Measurements from ENCODE around the gene OPN3. TPM values are rescaled to one million over a fixed set of nuclear protein-coding genes. Genes with fewer than 3 reads are reported as not detected.

The OPN3 gene
- polyA plus RNA-seq, 4 donors: 38.3 to 53.2 (median 41.9) TPM

DNA sequence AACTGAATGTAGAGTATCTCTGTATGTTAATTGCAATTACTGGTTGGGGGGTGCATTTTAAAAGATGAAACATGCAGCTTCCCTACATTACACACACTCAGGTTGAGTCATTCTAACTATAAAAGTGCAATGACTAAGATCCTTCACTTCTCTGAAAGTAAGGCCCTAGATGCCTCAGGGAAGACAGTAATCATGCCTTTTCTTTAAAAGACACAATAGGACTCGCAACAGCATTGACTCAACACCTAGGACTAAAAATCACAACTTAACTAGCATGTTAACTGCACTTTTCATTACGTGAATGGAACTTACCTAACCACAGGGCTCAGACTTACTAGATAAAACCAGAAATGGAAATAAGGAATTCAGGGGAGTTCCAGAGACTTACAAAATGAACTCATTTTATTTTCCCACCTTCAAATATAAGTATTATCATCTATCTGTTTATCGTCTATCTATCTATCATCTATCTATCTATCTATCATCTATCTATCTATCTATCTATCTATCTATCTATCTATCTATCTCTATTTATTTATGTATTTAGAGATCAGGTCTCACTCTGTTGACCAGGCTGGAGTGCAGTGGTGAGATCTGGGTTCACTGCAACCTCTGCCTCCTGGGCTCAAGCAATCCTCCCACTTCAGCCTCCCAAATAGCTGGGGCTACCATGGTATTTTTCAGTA lies 47.8 kb downstream of the OPN3 start:
- DNase-seq (ENCODE audit: low read depth in 4 of 4, low spot score in 2 of 4): no peak

DNA sequence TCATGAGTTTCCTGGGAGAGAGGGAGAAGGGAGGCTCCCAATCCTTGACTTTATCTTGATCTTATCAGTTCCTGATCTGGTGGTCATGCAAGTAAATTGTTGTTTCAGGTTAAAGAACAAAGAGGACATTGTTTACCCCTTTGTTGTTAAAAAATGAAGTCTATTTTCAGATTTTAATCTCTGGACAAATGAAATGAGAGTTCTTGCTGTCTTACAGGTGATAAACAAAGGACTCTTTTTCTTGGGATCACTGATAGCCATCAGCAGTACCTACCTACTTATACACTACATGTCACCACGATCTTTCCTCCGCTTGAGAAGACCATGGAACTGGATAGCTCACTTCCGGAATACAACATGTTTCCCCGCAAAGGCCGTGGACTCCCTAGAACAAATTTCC lies 48.4 kb downstream of the OPN3 start:
- DNase-seq (ENCODE audit: low read depth in 4 of 4, low spot score in 2 of 4): no peak

DNA sequence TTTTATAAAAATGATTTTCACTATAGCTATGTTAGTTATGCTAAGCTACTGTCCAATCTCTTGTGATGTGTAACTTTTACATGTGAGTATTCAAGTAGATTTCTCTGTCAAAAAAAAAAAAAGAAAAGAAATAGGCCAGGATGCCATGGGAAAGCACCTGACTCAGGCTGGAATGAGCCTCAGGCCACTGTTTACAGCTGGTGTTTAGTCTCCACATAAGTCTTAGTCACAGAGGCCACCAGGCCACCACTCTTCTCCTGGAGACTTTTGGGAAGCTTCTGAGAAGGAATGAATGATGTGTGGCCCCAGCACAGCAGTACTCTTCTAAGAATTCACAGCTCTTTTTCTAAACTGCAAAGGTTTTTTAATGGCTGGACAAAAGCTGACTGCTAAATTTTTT lies 48.9 kb downstream of the OPN3 start:
- no peak for DNase-seq (ENCODE audit: low read depth in 4 of 4, low spot score in 2 of 4)

DNA sequence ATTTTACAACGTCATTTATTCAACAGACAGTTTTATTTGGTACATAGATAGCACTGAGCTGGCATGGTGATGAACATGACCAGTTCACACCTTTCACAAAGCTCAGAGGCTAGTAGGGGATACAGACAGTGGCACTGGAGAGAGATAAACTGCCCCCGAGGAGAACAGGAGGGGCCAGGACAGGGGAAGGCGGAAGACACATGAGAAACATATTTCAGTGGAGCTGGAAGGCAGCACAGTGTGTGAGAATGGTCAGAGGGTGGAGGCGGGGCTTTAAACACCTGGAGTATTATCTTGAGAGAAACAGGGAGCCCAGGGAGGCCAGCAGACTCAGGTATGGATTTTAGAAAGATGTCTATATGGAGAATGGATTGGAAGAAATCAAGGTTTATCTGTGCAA lies 49.5 kb downstream of the OPN3 start:
- no peak for DNase-seq (ENCODE audit: low read depth in 4 of 4, low spot score in 2 of 4)

DNA sequence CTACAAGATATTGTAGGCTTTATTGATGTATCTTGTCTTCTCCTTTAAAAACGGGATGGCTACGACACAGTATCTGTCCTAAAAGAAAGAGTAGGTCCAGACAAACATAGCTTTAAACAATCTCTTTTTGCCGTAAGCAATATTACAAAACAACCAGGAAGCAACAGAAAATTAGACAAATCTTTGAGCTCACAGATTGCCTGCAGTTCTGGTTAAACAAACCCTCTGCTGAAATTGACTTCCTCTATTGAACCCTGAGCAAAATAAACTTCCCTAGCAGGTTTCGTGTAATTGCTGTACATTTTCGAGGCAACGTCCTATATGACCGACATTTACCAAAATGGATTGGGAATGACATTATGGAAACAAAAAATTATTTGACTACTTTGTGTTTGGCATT lies 50.6 kb downstream of the OPN3 start:
- DNase-seq (ENCODE audit: low read depth in 4 of 4, low spot score in 2 of 4): no peak

DNA sequence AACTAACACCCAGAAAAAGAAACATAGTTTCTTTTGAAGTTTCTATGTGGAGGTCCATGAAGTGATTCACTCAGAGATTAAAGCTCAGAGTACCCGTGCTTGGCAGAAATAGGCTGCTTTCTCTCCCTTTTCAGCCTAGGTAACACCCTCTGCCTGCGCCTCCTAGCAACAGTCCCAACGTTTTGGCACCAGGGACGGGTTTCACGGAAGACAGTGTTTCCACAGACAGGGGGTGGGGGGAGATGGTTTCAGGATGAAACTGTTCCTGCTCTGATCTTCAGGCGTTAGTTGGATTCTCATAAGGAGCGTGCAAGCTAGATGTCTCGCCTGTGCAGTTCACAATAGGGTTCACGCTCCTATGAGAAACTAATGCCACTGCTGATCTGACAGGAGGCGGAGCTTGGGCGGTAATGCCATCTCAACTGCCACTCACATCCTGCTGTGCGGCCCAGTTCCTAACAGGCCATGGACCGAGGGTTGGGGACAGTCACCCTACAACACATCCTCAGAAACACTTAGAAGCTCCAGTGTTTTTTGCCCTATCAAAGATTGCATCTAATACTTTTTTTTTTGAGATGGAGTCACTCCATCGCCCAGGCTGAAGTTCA lies 53.2 kb downstream of the OPN3 start:
- no peak for DNase-seq (ENCODE audit: low read depth in 4 of 4, low spot score in 2 of 4)

DNA sequence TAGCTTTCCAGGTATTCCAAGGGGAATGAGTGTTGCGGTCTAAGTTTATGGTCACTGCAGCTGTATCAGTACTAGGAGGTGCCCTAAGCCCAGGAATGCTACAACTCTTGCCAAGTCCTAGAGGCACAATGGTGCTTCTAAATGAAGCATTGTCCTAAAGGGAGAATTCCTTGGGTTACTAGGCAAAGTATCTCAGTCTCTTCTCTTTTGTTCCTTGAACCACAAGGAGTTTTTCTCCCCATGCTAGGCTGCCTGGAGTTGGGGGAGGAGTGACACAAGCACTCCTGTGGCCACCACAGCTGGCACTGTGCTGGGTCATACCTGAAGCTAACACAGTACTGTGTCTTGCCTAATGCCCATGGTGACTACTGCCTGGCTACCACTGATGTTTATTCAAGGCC lies 57.2 kb downstream of the OPN3 start:
- DNase-seq (ENCODE audit: low read depth in 4 of 4, low spot score in 2 of 4): no peak

DNA sequence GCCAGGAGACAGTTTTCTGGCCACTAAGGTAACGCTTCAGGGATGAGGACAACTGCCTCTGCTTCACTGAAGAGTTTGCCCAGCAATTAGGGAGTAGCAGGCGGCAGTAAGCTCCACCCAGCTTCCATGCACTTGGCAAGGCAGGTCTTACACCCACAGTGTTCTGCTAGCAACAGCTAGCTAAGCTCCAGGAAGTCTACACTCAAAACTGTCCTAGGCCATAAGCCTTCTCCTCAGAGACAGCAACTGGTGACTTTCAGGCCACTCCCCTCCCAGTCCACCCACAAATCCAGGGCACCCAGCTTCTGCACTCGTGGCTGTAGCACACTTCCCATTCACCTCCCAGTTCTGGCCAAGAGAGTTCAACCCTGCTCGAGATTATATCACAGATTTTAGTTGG lies 60.7 kb downstream of the OPN3 start:
- DNase-seq (ENCODE audit: low read depth in 4 of 4, low spot score in 2 of 4): no peak

DNA sequence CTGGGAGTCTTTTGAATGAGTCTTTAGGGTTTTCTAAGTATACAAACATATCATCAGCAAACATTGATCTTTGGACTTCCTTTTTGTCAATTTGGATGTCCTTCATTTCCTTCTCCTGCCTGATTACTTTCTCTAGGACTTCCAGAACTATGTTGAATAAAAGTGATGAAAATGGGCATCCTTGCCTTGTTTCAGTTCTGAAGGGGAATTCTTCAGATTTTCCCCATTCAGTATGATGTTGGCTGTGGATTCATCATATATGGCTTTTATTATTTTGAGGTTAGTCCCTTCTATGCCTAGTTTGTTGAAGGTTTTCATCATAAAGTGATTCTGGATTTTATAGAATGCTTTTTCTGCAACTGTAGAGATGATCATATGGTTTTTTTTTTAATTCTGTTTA lies 66.0 kb downstream of the OPN3 start:
- DNase-seq (ENCODE audit: low read depth in 4 of 4, low spot score in 2 of 4): no peak

DNA sequence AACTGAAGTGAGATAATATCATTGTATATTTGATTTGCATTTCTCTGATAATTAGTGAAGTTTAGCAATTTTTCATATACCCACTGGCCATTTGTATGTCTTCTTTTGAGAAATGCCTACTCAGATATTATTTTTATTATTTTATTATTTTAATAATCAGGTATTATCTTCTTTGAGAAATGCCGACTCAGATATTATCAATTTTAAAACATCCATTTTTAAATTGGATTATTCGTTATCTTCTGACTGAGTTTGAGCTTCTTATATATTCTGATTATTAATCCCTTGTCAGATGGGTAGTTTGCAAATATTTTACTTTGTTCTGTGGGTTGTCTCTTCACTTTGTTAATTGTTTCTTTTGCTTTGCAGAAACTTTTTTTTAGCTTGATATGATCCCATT lies 70.3 kb downstream of the OPN3 start:
- no peak for DNase-seq (ENCODE audit: low read depth in 4 of 4, low spot score in 2 of 4)

DNA sequence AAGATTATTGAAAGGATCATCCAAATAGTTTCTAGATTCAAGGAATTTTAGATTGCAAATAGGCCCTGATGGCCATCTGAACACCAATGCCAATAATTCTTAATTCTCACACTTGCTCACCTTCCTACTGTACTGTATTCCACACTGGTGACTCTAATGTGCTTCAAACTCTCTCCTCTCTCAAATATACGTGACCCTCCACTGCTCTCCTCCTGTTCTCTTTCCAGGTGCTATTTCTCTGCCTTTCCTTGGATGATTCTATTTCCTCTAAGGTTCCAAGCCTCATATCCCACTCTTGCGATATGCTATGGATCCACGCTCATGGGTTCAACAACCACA lies 79.4 kb downstream of the OPN3 start:
- DNase-seq (ENCODE audit: low read depth in 4 of 4, low spot score in 2 of 4): no peak

DNA sequence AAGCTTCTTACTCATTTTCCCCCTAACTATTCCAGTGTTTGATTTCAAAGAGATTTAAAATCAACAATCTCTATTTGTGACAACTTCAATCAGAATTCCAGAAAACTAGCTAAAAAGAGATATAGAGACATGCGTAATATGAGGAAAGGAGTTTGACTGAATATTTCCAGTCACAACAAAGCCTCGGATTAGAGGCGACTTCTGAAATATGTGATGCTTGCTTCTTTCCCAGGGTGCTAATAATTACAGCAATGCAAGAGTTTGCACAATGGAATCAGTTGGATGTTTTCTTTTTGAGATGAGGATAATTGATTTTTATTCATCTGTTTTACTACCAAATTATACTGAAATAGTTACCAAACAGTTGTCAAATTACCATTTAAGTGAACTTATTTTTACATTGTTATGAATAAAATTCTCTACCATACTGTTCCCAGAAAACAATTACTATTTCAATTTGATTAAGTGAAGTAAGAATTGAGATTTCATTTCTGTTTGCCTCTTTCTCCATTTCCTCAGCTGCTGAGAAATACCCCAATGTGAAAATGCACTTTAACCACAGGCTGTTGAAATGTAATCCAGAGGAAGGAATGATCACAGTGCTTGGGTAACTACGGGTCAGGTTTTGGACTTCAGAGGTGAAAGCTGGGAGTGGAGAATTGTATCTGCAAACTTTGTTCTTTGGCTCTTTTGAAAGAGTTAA lies 79.9 kb downstream of the OPN3 start:
- no peak for DNase-seq (ENCODE audit: low read depth in 4 of 4, low spot score in 2 of 4)

DNA sequence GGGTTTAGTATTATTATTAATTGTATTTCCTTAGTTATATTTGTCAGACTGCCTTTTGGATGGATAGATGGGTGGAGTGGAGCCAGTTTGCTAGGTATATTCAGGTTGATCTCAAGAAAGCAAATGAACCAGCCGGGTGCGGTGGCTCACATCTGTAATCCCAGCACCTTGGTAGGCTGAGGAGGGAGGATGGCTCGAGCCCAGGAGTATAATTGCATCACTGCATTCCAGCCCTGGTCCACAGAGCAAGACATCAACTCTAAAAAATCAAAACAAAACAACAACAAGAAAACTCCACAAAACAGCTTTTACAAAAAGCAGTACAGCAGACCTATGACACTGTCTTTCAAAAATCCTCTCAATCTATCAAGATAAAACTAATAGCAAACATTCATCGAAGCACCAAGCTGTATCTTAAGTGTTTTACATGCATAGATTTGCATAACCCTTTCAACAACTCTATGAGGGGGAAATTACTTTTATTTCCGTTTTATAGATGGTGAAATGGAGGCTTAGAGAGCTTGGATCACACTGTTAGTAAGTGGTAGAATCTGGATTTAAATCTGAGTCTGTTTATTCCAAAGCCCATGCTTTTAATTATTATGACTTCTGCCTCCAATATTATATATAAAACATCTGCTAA lies 82.5 kb downstream of the OPN3 start:
- DNase-seq (ENCODE audit: low read depth in 4 of 4, low spot score in 2 of 4): no peak

DNA sequence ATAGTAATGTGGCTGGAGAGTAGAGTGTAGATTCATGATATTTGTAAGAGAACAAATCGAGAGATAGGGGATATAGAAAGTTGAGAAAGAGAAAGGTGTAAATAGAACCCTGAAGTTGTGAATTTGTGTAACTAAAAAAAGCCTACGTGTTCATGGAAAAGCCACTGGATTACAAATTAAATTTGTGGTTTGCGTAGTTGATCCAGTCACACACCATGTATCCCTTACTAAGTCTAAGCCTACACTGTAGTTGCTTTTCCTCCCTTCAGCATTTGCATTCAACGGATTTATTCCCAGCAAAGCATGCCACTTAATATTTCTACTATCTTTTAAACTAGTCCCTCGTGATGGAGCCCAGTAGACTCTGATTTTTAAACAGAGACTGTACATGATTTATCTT lies 83.1 kb downstream of the OPN3 start:
- DNase-seq (ENCODE audit: low read depth in 4 of 4, low spot score in 2 of 4): no peak

DNA sequence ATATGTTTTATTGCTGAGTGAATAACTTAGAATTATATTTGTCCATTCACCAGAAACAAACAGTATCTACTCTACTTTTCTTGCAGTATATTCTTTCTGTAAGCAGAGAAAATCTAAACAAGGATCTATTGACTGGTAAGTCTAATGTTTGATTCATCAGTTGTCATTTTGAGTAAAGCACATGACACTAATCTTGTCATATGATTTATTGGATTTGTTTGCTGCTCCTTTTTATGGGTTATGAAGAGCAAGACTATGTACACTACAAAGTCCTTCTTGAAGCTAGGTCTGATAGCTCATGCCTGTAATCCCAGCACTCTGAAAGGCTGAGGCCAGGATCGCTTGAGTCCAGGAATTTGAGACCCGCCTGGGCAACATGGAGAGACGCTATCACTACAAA lies 84.6 kb downstream of the OPN3 start:
- DNase-seq (ENCODE audit: low read depth in 4 of 4, low spot score in 2 of 4): no peak

DNA sequence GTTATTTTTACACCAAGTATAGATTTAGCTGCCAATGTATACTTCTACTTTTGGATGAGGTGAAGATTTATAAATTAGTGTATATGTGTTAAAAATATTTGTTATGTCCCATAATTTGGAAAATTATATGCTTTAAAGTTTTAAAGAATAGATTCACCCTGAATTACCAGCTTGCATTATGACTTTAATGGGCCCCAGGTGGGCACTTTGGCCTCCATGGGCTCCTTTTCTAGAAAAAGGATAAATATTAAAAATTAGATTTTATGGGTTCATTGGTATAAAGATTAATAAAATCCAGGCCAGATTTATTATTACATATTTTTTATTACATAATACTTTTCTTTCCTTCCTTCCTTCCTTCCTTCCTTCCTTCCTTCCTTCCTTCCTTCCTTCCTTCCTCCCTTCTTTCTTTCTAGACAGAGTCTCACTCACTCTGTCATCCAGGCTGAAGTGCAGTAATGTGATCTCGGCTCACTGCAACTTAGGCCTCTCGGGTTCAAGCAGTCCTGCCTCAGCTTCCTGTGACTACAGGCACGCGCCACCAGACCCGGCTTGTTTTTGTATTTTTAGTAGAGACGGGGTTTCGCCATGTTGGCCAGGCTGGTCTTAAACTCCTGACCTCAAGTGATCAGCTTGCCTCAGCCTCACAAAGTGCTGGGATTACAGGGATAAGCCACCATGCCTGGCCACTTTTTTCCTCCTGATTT lies 86.1 kb downstream of the OPN3 start:
- no peak for DNase-seq (ENCODE audit: low read depth in 4 of 4, low spot score in 2 of 4)

DNA sequence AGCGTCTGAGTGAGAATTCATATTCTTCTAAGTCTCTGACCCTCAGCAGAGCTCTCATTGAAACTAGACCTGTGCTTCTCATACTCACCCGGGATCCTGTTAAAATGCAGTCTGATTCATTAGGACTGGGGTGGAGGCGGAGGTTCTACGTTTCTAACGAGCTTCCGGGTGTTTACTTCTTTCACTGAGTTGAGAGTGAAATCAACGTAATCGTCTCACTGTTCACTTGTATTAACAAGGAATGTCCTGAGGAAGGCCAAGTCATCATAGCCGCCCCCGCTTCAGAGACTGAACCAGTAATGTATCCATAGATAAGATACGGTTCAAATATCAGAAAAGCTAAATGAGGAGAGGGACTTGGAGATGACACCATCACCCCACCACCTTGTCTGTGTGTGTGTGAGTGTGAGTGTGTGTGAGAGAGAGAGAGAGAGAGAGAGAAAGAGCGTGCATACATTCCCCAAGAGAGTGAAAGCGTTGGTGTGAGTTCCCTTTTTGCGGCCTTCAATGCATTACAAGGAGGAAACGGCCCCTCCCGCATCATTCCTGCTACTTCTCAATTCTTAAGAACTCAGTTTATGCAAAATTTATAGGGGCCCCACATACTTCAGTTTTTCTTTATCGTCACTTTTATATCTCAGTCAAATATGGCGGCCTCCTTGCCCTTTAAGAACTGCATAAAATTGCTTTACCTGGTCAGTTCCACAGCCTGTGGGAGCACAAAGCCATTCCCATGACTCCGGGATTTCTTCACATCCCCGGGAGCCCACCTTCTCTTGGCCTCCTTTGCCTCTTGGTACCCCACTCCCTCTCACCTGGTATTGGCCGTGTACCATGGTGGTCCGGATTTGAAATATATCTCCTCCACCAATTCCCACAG lies 88.2 kb downstream of the OPN3 start:
- DNase-seq (ENCODE audit: low read depth in 4 of 4, low spot score in 2 of 4): no peak

DNA sequence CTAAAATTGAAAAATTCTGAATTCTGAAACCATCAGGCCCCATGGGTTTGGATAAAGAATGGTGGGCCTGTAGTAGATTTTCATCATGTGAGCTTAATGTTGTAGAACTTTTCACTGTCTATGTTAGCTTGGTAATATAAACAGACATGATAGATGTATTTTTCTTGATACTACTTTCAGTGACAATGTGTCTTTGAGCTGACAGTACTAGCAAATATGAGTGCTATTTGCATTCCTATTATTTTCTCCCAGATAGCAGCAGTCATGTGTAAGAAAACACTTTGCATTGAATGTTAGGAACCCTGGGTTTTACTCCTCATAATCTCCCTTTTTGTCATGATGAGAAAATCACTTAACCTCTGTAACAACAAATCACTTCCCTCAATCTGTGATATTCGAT lies 89.9 kb downstream of the OPN3 start:
- DNase-seq (ENCODE audit: low read depth in 4 of 4, low spot score in 2 of 4): no peak

DNA sequence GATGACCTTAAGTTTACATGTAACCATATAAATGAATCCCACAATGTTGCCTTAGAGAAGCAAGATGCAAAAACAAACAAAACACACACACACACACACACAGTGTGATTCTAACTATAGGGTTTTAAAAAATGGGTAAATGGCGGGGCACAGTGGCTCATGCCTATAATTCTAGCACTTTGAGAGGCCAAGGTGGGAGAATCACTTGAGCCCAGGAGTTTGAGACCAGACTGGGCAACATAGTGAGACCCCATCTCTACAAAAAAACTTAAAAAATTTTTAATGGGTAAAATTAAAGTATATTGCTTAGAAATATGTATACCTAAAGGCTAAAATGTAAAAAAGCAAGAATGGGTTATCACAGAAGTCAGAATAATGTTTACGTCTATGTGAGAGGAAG lies 92.2 kb downstream of the OPN3 start:
- no peak for DNase-seq (ENCODE audit: low read depth in 4 of 4, low spot score in 2 of 4)

All from left renal cortex interstitium (tissue), 4 donors.